ENCODE data around the gene HTR4.

Gene HTR4

GRCh38 chr5:148653291-148653835 lies 964 bp downstream of the HTR4 start:
- Histone ChIP-seq H3K4ac (ENCODE audit: low read depth, low read length) (no peak overlapping the region), H4K5ac (ENCODE audit: low read length) (no peak overlapping the region), H3K9ac (ENCODE audit: low read length) (no peak overlapping the region), H2AK5ac (ENCODE audit: low read length) (no peak overlapping the region), H4K8ac (ENCODE audit: low read depth, low read length) (no peak overlapping the region), H3K23ac (ENCODE audit: low read length) (no peak overlapping the region), H2BK5ac (ENCODE audit: low read length) (no peak overlapping the region), H2BK15ac (replicated peaks; ENCODE audit: low read depth) (no peak overlapping the region), H3K27me3 (ENCODE audit: insufficient read depth, low read length, poor library complexity) (peaks cover 13% of the 10 kb centered on the region), H3K27ac (ENCODE audit: low read depth, low read length) (no peak overlapping the region), H3K79me1 (ENCODE audit: low read length) (no peaks in the 10 kb centered on the region), H3K36me3 (ENCODE audit: control insufficient read depth, insufficient read depth, low read length) (no peaks in the 10 kb centered on the region), H3K4me3 (ENCODE audit: low read length) (no peak overlapping the region), H3K4me1 (ENCODE audit: control insufficient read depth, low read depth, low read length) (no peaks in the 10 kb centered on the region), H3K4me2 (ENCODE audit: low read length) (no peak overlapping the region), H3K79me2 (ENCODE audit: control insufficient read depth, insufficient read depth, low read length) (no peaks in the 10 kb centered on the region), H3K18ac (ENCODE audit: low read length) (no peak overlapping the region), H3K56ac (ENCODE audit: low read length) (no peak overlapping the region), H2BK120ac (ENCODE audit: low read depth, low read length) (no peak overlapping the region)
- DNase-seq = no peak
- no CpG with 5 or more reads among the region's 11 CpGs for WGBS (ENCODE audit: extremely low coverage, insufficient coverage, low lambda C conversion rate)

GRCh38 chr5:148651528-148651927 lies 2.8 kb downstream of the HTR4 start:
- Histone ChIP-seq H2BK15ac (replicated peaks; ENCODE audit: low read depth) (no peak overlapping the region), H3K79me2 (ENCODE audit: control insufficient read depth, insufficient read depth, low read length) (no peaks in the 10 kb centered on the region), H3K4me1 (ENCODE audit: control insufficient read depth, low read depth, low read length) (no peaks in the 10 kb centered on the region), H3K27me3 (ENCODE audit: insufficient read depth, low read length, poor library complexity) (peaks cover 13% of the 10 kb centered on the region), H3K18ac (ENCODE audit: low read length) (no peak overlapping the region), H3K27ac (ENCODE audit: low read depth, low read length) (no peak overlapping the region), H4K8ac (ENCODE audit: low read depth, low read length) (no peak overlapping the region), H2BK120ac (ENCODE audit: low read depth, low read length) (no peak overlapping the region), H3K4ac (ENCODE audit: low read depth, low read length) (no peak overlapping the region), H3K4me3 (ENCODE audit: low read length) (no peak overlapping the region), H3K79me1 (ENCODE audit: low read length) (no peaks in the 10 kb centered on the region), H4K5ac (ENCODE audit: low read length) (no peak overlapping the region), H3K56ac (ENCODE audit: low read length) (no peak overlapping the region), H2BK5ac (ENCODE audit: low read length) (no peak overlapping the region), H3K23ac (ENCODE audit: low read length) (no peak overlapping the region), H3K9ac (ENCODE audit: low read length) (no peak overlapping the region), H2AK5ac (ENCODE audit: low read length) (no peak overlapping the region), H3K4me2 (ENCODE audit: low read length) (no peak overlapping the region), H3K36me3 (ENCODE audit: control insufficient read depth, insufficient read depth, low read length) (no peaks in the 10 kb centered on the region)
- WGBS (ENCODE audit: extremely low coverage, insufficient coverage, low lambda C conversion rate) = no CpG with 5 or more reads among the region's 1 CpG
- no peak for DNase-seq

GRCh38 chr5:148645527-148645926 lies 8.8 kb downstream of the HTR4 start:
- Histone ChIP-seq H3K4me1 (ENCODE audit: control insufficient read depth, low read depth, low read length) (peaks cover 2% of the 10 kb centered on the region), H3K9ac (ENCODE audit: low read length) (no peak overlapping the region), H4K5ac (ENCODE audit: low read length) (no peak overlapping the region), H3K56ac (ENCODE audit: low read length) (no peak overlapping the region), H2BK15ac (replicated peaks; ENCODE audit: low read depth) (no peak overlapping the region), H3K79me2 (ENCODE audit: control insufficient read depth, insufficient read depth, low read length) (no peaks in the 10 kb centered on the region), H3K27me3 (ENCODE audit: insufficient read depth, low read length, poor library complexity) (no peaks in the 10 kb centered on the region), H3K4me3 (ENCODE audit: low read length) (no peak overlapping the region), H3K23ac (ENCODE audit: low read length) (no peak overlapping the region), H3K79me1 (ENCODE audit: low read length) (no peaks in the 10 kb centered on the region), H3K4ac (ENCODE audit: low read depth, low read length) (no peak overlapping the region), H3K18ac (ENCODE audit: low read length) (no peak overlapping the region), H2BK5ac (ENCODE audit: low read length) (no peak overlapping the region), H3K27ac (ENCODE audit: low read depth, low read length) (no peak overlapping the region), H3K36me3 (ENCODE audit: control insufficient read depth, insufficient read depth, low read length) (no peaks in the 10 kb centered on the region), H4K8ac (ENCODE audit: low read depth, low read length) (no peak overlapping the region), H2BK120ac (ENCODE audit: low read depth, low read length) (no peak overlapping the region), H3K4me2 (ENCODE audit: low read length) (no peak overlapping the region), H2AK5ac (ENCODE audit: low read length) (no peak overlapping the region)
- DNase-seq = no peak

GRCh38 chr5:148641735-148642134 lies 12.6 kb downstream of the HTR4 start:
- H3K4ac ChIP-seq (ENCODE audit: low read depth, low read length) = no peak overlapping the region
- no peak overlapping the region for H3K4me3 ChIP-seq (ENCODE audit: low read length)
- H3K18ac ChIP-seq (ENCODE audit: low read length) = no peak overlapping the region
- H3K56ac ChIP-seq (ENCODE audit: low read length) = no peak overlapping the region
- no peaks in the 10 kb centered on the region for H3K27me3 ChIP-seq (ENCODE audit: insufficient read depth, low read length, poor library complexity)
- H3K27ac ChIP-seq (ENCODE audit: low read depth, low read length) = no peak overlapping the region
- H3K23ac ChIP-seq (ENCODE audit: low read length) = no peak overlapping the region
- DNase-seq = no peak
- no peak overlapping the region for H2BK120ac ChIP-seq (ENCODE audit: low read depth, low read length)
- H3K79me2 ChIP-seq (ENCODE audit: control insufficient read depth, insufficient read depth, low read length) = no peaks in the 10 kb centered on the region
- no peaks in the 10 kb centered on the region for H3K79me1 ChIP-seq (ENCODE audit: low read length)
- H2BK5ac ChIP-seq (ENCODE audit: low read length) = no peak overlapping the region
- H3K9ac ChIP-seq (ENCODE audit: low read length) = no peak overlapping the region
- no peak overlapping the region for H2AK5ac ChIP-seq (ENCODE audit: low read length)
- peaks cover 2% of the 10 kb centered on the region for H3K4me1 ChIP-seq (ENCODE audit: control insufficient read depth, low read depth, low read length)
- no peaks in the 10 kb centered on the region for H3K36me3 ChIP-seq (ENCODE audit: control insufficient read depth, insufficient read depth, low read length)
- no peak overlapping the region for H4K8ac ChIP-seq (ENCODE audit: low read depth, low read length)
- H4K5ac ChIP-seq (ENCODE audit: low read length) = no peak overlapping the region
- H3K4me2 ChIP-seq (ENCODE audit: low read length) = no peak overlapping the region
- H2BK15ac ChIP-seq (replicated peaks; ENCODE audit: low read depth) = no peak overlapping the region
- no CpG with 5 or more reads among the region's 4 CpGs for WGBS (ENCODE audit: extremely low coverage, insufficient coverage, low lambda C conversion rate)

- no peak overlapping the region for H4K5ac ChIP-seq (ENCODE audit: low read length)
- no peak overlapping the region for H3K27ac ChIP-seq (ENCODE audit: low read depth, low read length)
- no peaks in the 10 kb centered on the region for H3K27me3 ChIP-seq (ENCODE audit: insufficient read depth, low read length, poor library complexity)
- no peak overlapping the region for H2BK15ac ChIP-seq (replicated peaks; ENCODE audit: low read depth)
- no peak overlapping the region for H3K4me2 ChIP-seq (ENCODE audit: low read length)
- H3K79me2 ChIP-seq (ENCODE audit: control insufficient read depth, insufficient read depth, low read length) = no peaks in the 10 kb centered on the region
- H4K8ac ChIP-seq (ENCODE audit: low read depth, low read length) = no peak overlapping the region
- peak; percentile 25 for DNase-seq
- no peak overlapping the region for H2BK5ac ChIP-seq (ENCODE audit: low read length)
- no peaks in the 10 kb centered on the region for H3K79me1 ChIP-seq (ENCODE audit: low read length)
- H3K18ac ChIP-seq (ENCODE audit: low read length) = no peak overlapping the region
- no peak overlapping the region for H3K23ac ChIP-seq (ENCODE audit: low read length)
- H3K56ac ChIP-seq (ENCODE audit: low read length) = no peak overlapping the region
- no peaks in the 10 kb centered on the region for H3K36me3 ChIP-seq (ENCODE audit: control insufficient read depth, insufficient read depth, low read length)
- H2AK5ac ChIP-seq (ENCODE audit: low read length) = no peak overlapping the region
- H3K9ac ChIP-seq (ENCODE audit: low read length) = no peak overlapping the region
- H3K4me3 ChIP-seq (ENCODE audit: low read length) = no peak overlapping the region
- no peak overlapping the region for H2BK120ac ChIP-seq (ENCODE audit: low read depth, low read length)
- no peak overlapping the region for H3K4ac ChIP-seq (ENCODE audit: low read depth, low read length)
- peaks cover 2% of the 10 kb centered on the region for H3K4me1 ChIP-seq (ENCODE audit: control insufficient read depth, low read depth, low read length)
Observed at GRCh38 chr5:148640471-148640870, 13.9 kb downstream of the HTR4 start.

GRCh38 chr5:148639081-148639480 lies 15.2 kb downstream of the HTR4 start:
- no CpG with 5 or more reads among the region's 2 CpGs for WGBS (ENCODE audit: extremely low coverage, insufficient coverage, low lambda C conversion rate)
- H3K79me2 ChIP-seq (ENCODE audit: control insufficient read depth, insufficient read depth, low read length) = no peaks in the 10 kb centered on the region
- no peak overlapping the region for H2BK5ac ChIP-seq (ENCODE audit: low read length)
- H3K4me1 ChIP-seq (ENCODE audit: control insufficient read depth, low read depth, low read length) = peaks cover 2% of the 10 kb centered on the region
- no peaks in the 10 kb centered on the region for H3K36me3 ChIP-seq (ENCODE audit: control insufficient read depth, insufficient read depth, low read length)
- no peak overlapping the region for H3K23ac ChIP-seq (ENCODE audit: low read length)
- no peak overlapping the region for H2AK5ac ChIP-seq (ENCODE audit: low read length)
- no peak overlapping the region for H3K27ac ChIP-seq (ENCODE audit: low read depth, low read length)
- H2BK120ac ChIP-seq (ENCODE audit: low read depth, low read length) = no peak overlapping the region
- H3K56ac ChIP-seq (ENCODE audit: low read length) = no peak overlapping the region
- no peak overlapping the region for H3K4me3 ChIP-seq (ENCODE audit: low read length)
- H4K5ac ChIP-seq (ENCODE audit: low read length) = no peak overlapping the region
- H3K79me1 ChIP-seq (ENCODE audit: low read length) = no peaks in the 10 kb centered on the region
- H3K18ac ChIP-seq (ENCODE audit: low read length) = no peak overlapping the region
- no peak overlapping the region for H3K4ac ChIP-seq (ENCODE audit: low read depth, low read length)
- no peak overlapping the region for H2BK15ac ChIP-seq (replicated peaks; ENCODE audit: low read depth)
- H4K8ac ChIP-seq (ENCODE audit: low read depth, low read length) = no peak overlapping the region
- DNase-seq = peak; percentile 25
- no peaks in the 10 kb centered on the region for H3K27me3 ChIP-seq (ENCODE audit: insufficient read depth, low read length, poor library complexity)
- H3K4me2 ChIP-seq (ENCODE audit: low read length) = no peak overlapping the region
- no peak overlapping the region for H3K9ac ChIP-seq (ENCODE audit: low read length)
